Smooth muscle cell of the umbilical artery (primary cell): ENCODE data around the gene IARS1. TPM values are rescaled to one million over a fixed set of nuclear protein-coding genes. Genes with fewer than 3 reads are reported as not detected.

Experiments
- total RNA-seq: library from RNA; depleted of rRNA; stranded (reverse); fragments of >200 nt; gene quantifications from 2 replicates; pipeline ENCODE4 v1.2.3, GENCODE V29; 2014

The IARS1 gene
- total RNA-seq, result 468 and 483 TPM in 2 replicates

DNA sequence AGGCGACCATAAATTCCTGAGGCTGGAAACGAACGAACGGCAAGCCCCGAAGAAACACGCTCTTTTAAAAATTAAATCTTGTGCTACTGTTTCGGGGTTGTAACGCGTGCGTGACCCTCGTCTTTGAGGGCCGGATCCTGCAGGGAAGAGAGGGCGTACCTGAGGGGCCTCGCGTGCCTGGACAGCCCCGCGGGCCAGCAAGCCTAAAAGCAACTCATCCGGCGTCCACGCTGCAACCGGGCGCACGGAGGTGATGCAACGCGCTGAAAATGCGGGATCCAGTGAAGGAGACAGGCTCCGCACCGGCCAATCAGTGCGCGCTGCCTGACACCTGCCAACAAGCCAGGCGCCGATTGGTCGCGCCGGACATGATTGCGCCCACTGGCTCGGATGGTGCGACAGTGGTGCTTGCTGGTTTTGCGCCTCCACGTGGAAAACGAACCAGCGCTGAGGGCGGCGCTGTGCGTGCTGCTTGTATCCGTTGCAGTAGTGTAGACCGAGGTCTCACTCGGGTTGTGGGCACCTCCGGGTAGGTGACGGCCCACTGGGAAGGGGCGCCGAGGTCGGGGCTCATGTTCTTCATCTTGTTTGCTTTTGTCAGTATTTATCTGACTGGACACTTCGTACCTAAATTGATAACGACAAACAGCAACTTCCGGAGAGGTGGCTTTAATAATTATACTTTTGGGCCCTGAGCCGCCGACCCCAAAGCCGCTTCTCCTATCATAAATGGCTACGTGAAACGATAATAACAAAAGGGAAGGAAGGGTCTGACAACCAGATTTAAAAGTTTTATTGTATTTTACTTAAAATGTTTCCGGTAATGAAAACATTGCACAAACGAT is at the start of gene IARS1:
Gene IARS1, minus strand, starts transcription at position 246 of the 845 bp plus-strand sequence. CDS start 4,278 bp downstream, outside the sequence.

GRCh38 chr9:92325269-92325990 is 31.9 kb upstream of the IARS1 start, which contains the start of the genes CENPP and NOL8:
TSS of gene CENPP (plus strand) at chr9:92325953.
TSS of gene NOL8 (minus strand) at chr9:92325350. CDS start at chr9:92324161, 1,189 bp downstream.

Other genes with a start within 250 kb of the IARS1 start
- gene SPTLC1, start 178.3 kb downstream of the IARS1 start, total RNA-seq, result 110 and 123 TPM in 2 replicates
- 28.2 and 35.5 TPM in 2 replicates for gene NOL8, start 31.7 kb upstream of the IARS1 start, total RNA-seq
- gene CENPP, start 32.3 kb upstream of the IARS1 start, total RNA-seq, result 2.1 and 4.7 TPM in 2 replicates
- gene OGN, start 110.9 kb upstream of the IARS1 start, total RNA-seq, result 0.59 TPM in 1 of 2 replicates, not detected in the other
- not detected in 2 replicates for gene OMD, start 130.8 kb upstream of the IARS1 start, total RNA-seq
- 0.05 TPM in 1 of 2 replicates, not detected in the other for gene ASPN, start 188.8 kb upstream of the IARS1 start, total RNA-seq
- 0.59 and 0.65 TPM in 2 replicates for gene ECM2, start 242.3 kb upstream of the IARS1 start, total RNA-seq